ENCODE measurements around the gene BDH1.

- TF ChIP-seq CTCF (IDR thresholded peaks at IDR 0.05) = no peak
- no peak for TF ChIP-seq POLR2A (IDR thresholded peaks at IDR 0.05)
Observed at GRCh38 chr3:197463279-197463678, 92.5 kb downstream of the BDH1 start.

Data from Peyer's patch (tissue), 4 donors.